ENCODE results near the gene PRSS53.

Gene PRSS53

DNA sequence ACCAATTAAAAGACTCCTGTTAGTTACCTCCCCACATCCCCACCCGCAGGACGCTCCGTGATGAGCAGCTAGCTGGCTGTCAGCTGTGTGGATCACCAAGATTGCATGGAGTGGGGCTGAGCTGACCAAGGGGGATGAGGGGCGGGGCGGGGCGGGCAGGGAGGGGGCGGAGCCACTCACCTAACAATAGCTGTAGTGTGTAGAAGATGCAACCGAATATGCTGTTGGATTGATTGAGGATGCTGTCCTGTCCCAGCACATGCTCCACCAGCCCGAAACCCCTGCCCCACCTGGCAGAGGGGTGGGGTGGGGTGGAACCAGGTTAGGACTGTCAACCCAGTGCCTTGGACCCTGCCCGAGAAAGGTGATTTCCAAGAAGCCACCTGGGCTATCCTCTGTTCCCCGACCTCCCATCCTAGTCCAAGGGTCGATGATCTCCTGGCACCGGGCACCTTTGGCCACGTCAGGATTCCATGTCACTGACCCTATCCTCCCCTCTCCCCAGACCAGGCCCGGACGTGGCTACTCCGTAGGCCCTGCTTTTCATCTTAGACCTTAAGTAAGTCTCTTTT lies 4.5 kb upstream of the PRSS53 start:
- no peak for DNase-seq (ENCODE audit: low read depth)

- DNase-seq (ENCODE audit: low read depth), result no peak
Observed at GRCh38 chr16:31092330-31092729, 3.6 kb upstream of the PRSS53 start.

DNA sequence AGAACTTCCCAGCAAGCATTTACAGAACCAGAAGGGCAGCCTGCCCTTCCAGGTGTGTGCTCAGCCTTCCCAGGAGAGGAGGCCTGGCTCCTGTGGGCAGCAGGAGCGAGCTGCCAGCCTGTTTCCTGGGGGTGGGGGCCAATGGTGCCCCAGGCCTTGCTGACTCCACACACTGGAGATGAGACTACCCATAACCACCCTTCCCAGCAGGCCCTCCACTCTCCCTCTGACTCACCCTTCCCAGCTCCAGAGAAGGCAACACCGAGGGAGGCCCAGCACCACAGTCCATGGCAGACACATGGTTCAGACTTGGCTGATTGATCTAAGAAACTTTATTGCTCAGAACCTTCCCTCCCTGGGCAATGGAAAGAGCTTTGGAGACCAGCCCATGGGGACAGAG lies 1.8 kb upstream of the PRSS53 start:
- no peak for DNase-seq (ENCODE audit: low read depth)

- DNase-seq (ENCODE audit: low read depth), result no peak
Observed at GRCh38 chr16:31089199-31089598, 456 bp upstream of the PRSS53 start.

- no peak for DNase-seq (ENCODE audit: low read depth)
Observed at GRCh38 chr16:31087971-31088370, 772 bp downstream of the PRSS53 start.

GRCh38 chr16:31087481-31087880 lies 1.3 kb downstream of the PRSS53 start:
- DNase-seq (ENCODE audit: low read depth), result no peak

- DNase-seq (ENCODE audit: low read depth), result no peak
Observed at GRCh38 chr16:31086629-31086906, 2.2 kb downstream of the PRSS53 start.

DNA sequence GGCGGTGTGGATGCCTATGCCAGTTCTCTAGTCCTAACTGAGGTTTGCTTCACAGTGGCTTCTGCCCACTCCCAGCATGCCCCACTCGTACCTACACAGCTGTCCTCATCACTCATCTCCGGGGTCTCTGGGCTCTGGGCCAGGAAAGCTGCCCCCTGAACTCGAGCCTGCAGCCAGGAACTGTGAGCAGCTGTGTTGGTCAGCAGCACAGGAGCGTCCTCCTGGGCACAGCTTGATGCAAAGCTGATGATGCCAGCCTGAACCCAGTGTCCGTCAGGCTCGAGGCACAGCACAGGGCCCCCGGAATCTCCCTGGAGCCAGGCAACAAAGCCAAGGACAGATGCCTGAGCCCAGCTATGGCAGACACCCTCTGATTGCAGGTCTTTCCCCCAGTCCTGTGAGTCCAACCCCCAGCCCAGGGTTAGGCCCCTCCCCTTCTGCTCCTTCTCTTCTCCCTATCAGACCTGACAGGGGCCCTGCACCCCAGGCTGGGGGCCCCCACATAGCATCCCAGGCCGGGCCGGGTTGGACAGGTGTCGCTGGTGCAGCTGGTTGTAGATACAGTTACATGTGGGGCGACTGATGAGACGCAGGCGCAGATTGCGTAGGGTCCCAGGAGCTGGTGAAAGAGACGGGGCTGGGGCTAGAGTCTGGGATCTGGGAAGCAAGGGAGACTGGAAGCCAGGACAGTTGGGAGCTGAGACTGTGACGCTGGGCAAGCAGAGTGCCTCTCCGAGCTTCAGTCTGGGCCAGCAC lies 2.7 kb downstream of the PRSS53 start:
- no peak for DNase-seq (ENCODE audit: low read depth)

GRCh38 chr16:31085411-31085810 lies 3.3 kb downstream of the PRSS53 start:
- DNase-seq (ENCODE audit: low read depth), result no peak

DNA sequence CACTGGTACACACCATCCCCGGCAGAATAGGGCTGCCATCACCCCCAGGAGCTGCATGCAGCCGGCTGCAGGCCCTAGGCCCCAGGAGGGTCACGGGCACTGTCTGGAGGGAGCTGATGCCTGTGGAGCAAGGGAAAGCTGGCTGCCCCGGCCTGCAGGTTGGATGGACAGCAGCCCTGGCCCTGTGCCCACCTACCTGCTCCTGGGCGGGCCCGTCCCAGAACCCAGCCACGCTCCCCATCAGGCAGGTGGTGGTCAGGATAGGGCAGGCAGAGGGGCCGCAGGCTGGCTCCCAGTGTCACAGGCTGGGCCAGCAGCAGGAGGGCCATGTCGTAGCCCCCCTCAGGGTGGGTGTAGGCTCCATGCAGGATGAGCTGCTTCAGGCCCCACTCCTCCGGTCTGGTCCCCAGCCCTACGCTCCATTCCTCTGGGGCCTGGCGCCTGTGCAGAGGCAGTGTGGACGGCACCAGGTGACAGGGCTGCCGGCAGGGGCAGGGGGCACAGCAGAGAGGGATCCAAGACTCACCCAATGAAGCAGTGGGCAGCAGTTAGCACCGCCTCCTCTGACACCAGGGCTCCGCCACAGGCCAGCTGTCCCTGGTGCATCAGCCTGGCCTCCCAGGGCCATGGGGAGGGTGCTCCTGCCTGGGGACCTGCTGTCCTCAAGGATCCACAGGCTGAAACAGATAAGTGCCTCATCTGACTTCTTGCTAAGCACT lies 4.0 kb downstream of the PRSS53 start:
- DNase-seq (ENCODE audit: low read depth), result no peak

DNA sequence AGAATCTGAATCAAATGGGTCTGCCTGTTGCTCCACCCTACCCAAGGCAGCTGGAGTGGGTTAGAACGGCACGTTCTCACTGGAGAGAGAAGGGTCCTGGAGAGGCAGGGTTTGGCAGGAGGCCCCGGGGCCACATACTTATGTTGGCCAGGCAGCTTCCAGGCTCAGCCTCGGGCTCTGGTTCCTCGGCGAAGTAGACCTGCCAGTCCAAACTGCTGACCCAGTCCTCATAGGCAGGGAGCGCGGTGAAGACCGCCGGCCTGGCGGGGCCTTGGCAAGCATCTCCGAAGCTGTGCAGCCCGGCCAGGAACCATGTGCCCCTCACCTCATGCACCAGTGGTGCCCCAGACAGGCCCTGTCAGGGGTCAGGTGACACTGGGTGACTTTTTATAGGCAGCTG lies 4.8 kb downstream of the PRSS53 start:
- no peak for DNase-seq (ENCODE audit: low read depth)

DNA sequence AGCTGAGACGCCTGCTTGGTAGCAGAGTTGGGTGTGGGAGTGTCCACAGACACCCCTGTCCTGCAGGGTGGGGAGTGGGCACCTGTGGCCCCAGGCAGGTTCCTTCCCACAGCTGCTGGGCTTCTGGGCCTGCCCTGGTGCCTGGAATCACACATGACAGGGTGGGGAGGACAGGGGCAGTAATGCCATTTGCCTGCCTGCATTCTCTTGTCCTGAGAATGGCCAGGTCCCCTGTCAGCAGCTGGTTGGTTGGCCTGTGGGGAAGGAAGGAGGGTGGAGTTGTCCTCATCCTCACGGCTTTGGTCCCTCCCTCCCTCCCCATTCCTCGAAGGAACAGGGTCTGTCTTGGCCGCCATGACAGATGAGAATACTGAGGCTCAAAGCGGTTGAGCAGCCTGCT lies 5.2 kb downstream of the PRSS53 start:
- DNase-seq (ENCODE audit: low read depth), result no peak

DNA sequence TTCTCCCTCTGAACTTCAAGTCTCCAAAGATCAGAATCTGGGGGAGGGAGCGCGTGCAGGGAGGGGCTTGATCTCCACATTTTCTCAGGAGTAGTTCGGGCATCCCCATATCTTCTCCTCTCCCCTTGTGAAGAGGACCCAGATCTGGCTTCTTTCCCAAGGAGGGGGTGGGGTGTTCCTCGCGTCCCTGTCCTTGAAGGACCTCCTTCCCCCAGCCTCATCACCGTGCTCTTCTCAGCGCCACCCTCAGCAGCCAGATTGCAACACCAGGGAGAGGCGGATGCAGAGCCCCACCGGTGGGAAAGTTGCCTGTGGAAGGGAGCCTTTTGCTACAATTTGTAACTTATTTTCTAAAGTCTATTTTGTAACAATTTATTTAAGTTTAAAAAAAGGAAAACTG lies 5.7 kb downstream of the PRSS53 start:
- DNase-seq (ENCODE audit: low read depth), result no peak

GRCh38 chr16:31082368-31083045 lies 6.2 kb downstream of the PRSS53 start:
- DNase-seq (ENCODE audit: low read depth), result no peak

- DNase-seq (ENCODE audit: low read depth), result no peak
Observed at GRCh38 chr16:31081428-31082351, 7.1 kb downstream of the PRSS53 start.

- DNase-seq (ENCODE audit: low read depth), result no peak
Observed at GRCh38 chr16:31080756-31081419, 7.9 kb downstream of the PRSS53 start.

- no peak for DNase-seq (ENCODE audit: low read depth)
Observed at GRCh38 chr16:31080035-31080629, 8.6 kb downstream of the PRSS53 start.

DNA sequence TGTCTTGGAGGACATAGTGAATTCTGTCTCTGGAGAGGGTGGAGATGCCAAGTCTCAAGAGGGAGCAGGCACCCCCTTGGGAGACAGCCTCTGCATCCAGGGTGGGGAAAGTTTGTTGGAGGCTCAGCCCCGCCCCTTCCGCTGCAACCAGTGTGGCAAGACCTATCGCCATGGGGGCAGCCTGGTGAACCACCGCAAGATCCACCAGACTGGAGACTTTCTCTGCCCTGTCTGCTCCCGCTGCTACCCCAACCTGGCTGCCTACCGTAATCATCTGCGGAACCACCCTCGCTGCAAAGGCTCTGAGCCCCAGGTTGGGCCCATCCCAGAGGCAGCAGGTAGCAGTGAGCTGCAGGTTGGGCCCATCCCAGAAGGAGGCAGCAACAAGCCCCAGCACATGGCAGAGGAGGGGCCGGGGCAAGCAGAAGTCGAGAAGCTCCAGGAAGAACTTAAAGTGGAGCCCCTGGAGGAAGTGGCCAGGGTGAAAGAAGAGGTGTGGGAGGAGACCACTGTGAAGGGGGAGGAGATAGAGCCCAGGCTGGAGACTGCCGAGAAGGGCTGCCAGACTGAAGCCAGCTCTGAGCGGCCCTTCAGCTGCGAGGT lies 9.3 kb downstream of the PRSS53 start:
- DNase-seq (ENCODE audit: low read depth), result no peak

- no peak for DNase-seq (ENCODE audit: low read depth)
Observed at GRCh38 chr16:31078597-31079341, 10.0 kb downstream of the PRSS53 start.
